Stomach (tissue), 9 donors: Measurements from ENCODE around the gene PROC. TPM values are rescaled to one million over a fixed set of nuclear protein-coding genes. Genes with fewer than 3 reads are reported as not detected.
A peak's percentile ranks its signal among the peaks of the same experiment; 100 is the strongest.

Experiments used
- DNase-seq, 2 donors: peaks; one replicate each; pipeline versions ENCODE4 v3.0.0 to v3.0.0-alpha.2; 2013 to 2019
- H3K27ac ChIP-seq, 5 donors: fragments of 200-600 bp in 4 of 5; sonication (generic) in 4 of 5; one replicate each; pipeline ENCODE4 v1.5.1; 2013 to 2019; ENCODE audit warnings: mild to moderate bottlenecking in 1 of 5, moderate library complexity in 1 of 5
- H3K27me3 ChIP-seq, 3 donors: fragments of 200-600 bp; sonication (generic); one replicate each; pipeline ENCODE4 v1.5.1; 2017 to 2019; ENCODE audit warnings: mixed run types in 1 of 3
- H3K36me3 ChIP-seq, 4 donors: fragments of 200-600 bp; sonication (generic); 1 replicate in 3 of 4; 2 replicates in 1 of 4; pipeline ENCODE4 v1.5.1; 2016 to 2019
- H3K4me1 ChIP-seq, 4 donors: fragments of 200-600 bp; sonication (generic); one replicate each; pipeline ENCODE4 v1.5.1; 2016 to 2019
- H3K4me3 ChIP-seq, 4 donors: fragments of 200-600 bp; sonication (generic) in 3 of 4; one replicate each; pipeline ENCODE4 v1.5.1; 2016 to 2019; ENCODE audit warnings: mild to moderate bottlenecking in 1 of 4
- H3K9me3 ChIP-seq, 4 donors: fragments of 200-600 bp; sonication (generic); one replicate each; pipeline ENCODE4 v1.5.1; 2016 to 2019
- EP300 ChIP-seq: sonication (generic); formaldehyde crosslinking; IDR thresholded peaks from one replicate; pipeline ENCODE4 v1.6.1; 2017; ENCODE audit warnings: antibody characterized with exemption
- POLR2A ChIP-seq, 4 donors: fragments of 450-650 bp; IDR thresholded peaks; one replicate each; pipeline ENCODE4 v1.6.1; 2016; ENCODE audit warnings: antibody characterized with exemption in 4 of 4, control low read depth in 2 of 4, mild to moderate bottlenecking in 1 of 4, moderate library complexity in 1 of 4
- POLR2AphosphoS5 ChIP-seq, 3 donors: sonication (generic); formaldehyde crosslinking; IDR thresholded peaks; one replicate each; pipeline ENCODE4 v1.6.1; 2016; ENCODE audit warnings: antibody characterized with exemption in 3 of 3
- WGBS, 5 donors: extraction: QIAGEN DNeasy Blood & Tissue Kit in 3 of 5; methylation state at CpG; one replicate each; pipeline versions ENCODE4 v1.1.5 to v1.1.7; 2013 to 2018; 5-methylcytosine and 5-hydroxymethylcytosine counted together
- intact Hi-C: fragments of 100-400 bp; cut with DNase I; formaldehyde crosslinking; loops from one replicate; pipeline ENCODE4 v1.15.1; 2023; ENCODE audit warnings: low total_unique reads
- polyA plus RNA-seq, 3 donors: library from polyadenylated mRNA; stranded (reverse); fragments of 200-250 nt; gene quantifications; one replicate each; pipeline ENCODE4 v1.2.3, GENCODE V29; 2013
- total RNA-seq, 5 donors: library from RNA; depleted of rRNA; stranded (reverse); fragments of >200 nt; gene quantifications; one replicate each; pipeline versions ENCODE4 v1.1.0 to v1.2.3, GENCODE V29; 2014 to 2016
- TF ChIP-seq, protein P1 (sequence below), 7 experiments: fragments of 450-650 bp in 4 of 7; fragments of 200-600 bp in 3 of 7; sonication (generic) in 3 of 7; IDR thresholded peaks; one replicate each; pipeline ENCODE4 v1.5.1; 2016 to 2019; ENCODE audit warnings: antibody characterized with exemption in 7 of 7, control low read depth in 2 of 7, mild to moderate bottlenecking in 1 of 7
- donor health status: healthy with polysubstance abuse.
- donor health status: Bipolar disorder and iron deficiency.
- donor health status: healthy.

Gene PROC
- total and polyA plus RNA-seq, 8 donors, result 1.2 to 6.8 (median 4.6) TPM; not detected in 1

DNA sequence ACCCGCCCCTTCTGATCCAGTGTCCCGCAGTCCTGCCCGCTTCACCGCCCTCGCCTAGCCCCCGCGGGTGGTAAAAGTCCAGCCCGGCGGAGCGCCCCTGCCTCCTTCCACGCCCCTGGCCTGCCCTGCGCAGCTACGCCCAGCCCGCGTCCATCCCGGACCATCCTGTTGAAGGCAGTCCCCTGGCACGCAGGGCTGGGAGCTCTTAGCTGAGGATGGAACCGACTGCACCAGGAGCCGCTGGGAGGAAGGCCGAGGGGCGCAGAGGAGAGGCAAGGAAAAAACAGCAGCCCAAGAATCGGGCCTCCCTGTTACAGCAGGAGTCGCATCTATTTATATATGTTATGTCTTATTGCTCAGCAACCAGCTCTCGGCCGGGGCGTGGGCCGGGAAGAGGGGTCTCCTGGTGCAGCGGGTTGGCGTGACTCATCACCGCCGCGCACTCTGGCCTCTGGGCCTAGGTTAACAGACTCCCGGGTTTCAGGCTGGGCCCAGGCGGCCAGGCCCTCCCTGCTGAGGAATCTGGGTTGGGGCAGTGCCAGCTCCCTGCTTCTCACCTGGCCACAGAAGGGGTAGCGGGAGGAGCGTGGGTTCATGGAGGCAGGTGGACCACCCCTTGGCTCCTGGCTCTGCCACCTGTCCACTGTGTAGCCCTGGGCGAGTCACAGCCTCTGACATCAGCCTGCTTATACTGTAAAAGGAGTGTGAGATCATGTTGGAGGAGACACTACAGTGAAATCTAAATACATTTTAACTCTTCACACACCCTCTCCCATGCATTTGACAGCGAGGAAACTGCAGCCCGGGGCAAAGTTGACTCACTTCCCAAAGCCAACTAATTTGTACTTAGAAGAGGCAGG is 17.1 kb upstream of the PROC start:
- no peaks in the 10 kb centered on the region for H3K9me3 ChIP-seq
- 34 to 52% (median 39%) methylated on average over 25 to 39 of the region's 39 CpGs for WGBS, 5 donors
- peak overlapping the region in 2 of 4 donors; percentile 7 to 9 for H3K4me3 ChIP-seq
- DNase-seq, result peak; percentile 65 to 80
- TF ChIP-seq EP300, result no peak
- no peak for TF ChIP-seq POLR2A (IDR thresholded peaks at IDR 0.05)
- TF ChIP-seq, protein P1, sequence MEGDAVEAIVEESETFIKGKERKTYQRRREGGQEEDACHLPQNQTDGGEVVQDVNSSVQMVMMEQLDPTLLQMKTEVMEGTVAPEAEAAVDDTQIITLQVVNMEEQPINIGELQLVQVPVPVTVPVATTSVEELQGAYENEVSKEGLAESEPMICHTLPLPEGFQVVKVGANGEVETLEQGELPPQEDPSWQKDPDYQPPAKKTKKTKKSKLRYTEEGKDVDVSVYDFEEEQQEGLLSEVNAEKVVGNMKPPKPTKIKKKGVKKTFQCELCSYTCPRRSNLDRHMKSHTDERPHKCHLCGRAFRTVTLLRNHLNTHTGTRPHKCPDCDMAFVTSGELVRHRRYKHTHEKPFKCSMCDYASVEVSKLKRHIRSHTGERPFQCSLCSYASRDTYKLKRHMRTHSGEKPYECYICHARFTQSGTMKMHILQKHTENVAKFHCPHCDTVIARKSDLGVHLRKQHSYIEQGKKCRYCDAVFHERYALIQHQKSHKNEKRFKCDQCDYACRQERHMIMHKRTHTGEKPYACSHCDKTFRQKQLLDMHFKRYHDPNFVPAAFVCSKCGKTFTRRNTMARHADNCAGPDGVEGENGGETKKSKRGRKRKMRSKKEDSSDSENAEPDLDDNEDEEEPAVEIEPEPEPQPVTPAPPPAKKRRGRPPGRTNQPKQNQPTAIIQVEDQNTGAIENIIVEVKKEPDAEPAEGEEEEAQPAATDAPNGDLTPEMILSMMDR (IDR thresholded peaks at IDR 0.05), result no peak
- no peak for TF ChIP-seq POLR2AphosphoS5 (IDR thresholded peaks at IDR 0.05)
- H3K36me3 ChIP-seq, result no peaks in the 10 kb centered on the region
- intact Hi-C loops, result no loop called here
- peak overlapping the region in 2 of 5 donors; percentile 7 to 73 for H3K27ac ChIP-seq
- H3K4me1 ChIP-seq, result peaks cover 15 to 46% (median 19%) of the 10 kb centered on the region in 4 donors
- no peaks in the 10 kb centered on the region for H3K27me3 ChIP-seq

DNA sequence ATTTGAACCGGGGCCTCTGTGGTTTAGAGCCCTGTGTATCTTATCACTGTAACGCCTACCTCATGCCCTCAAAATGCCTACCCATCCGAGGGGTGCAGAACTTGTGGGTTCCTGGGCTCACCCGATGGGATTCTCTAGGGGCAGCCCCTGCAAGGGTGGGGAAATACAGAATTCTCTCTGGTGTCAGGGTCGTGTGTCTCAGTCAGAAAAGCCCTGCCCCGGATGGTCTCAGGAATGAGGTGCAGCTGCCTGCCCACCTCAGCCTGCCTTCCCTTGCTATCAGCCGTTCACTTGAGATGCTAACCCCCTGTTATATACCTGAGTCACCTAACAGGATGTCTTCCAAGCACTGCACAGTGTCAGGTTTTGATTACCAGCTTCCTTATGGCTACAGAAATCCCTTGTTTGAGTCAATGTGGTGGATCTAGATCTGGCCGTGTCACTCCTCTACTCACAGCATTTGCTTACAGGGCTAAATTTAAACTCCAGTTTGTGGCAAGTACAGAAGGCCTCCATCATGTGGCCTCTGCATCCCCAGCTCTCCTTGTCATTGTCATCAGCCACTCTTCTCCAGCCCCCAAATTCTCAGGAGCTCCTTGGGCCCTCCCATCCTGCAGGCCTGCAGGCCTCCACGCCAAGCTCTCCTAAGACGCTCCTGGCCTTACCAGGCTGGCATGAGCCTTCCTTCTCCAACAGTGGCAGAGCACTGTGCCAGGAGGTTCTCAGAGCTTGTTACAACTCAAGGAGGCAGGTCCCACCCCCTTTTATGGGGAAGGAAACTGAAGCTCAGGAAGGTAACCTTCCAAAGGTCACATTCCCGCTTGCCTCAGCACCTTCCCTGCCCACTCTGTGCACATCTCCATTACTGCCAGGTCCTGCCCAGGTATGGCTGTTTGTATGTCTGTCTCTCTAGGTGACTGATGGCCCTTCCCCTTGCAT is 16.2 kb upstream of the PROC start:
- no peak for DNase-seq
- Histone ChIP-seq H3K4me1 (peaks cover 15 to 46% (median 19%) of the 10 kb centered on the region in 4 donors), H3K36me3 (no peaks in the 10 kb centered on the region), H3K9me3 (no peaks in the 10 kb centered on the region), H3K4me3 (no peak overlapping the region), H3K27me3 (no peaks in the 10 kb centered on the region), H3K27ac (peak overlapping the region in 1 of 5 donors; percentile 73)
- WGBS, 5 donors, result 71 to 83% (median 73%) methylated on average over 9 to 11 of the region's 11 CpGs
- TF ChIP-seq EP300, result no peak
- TF ChIP-seq POLR2A (IDR thresholded peaks at IDR 0.05), result no peak
- TF ChIP-seq, protein P1 (IDR thresholded peaks at IDR 0.05), result no peak
- no peak for TF ChIP-seq POLR2AphosphoS5 (IDR thresholded peaks at IDR 0.05)
- intact Hi-C loops, result no loop called here

DNA sequence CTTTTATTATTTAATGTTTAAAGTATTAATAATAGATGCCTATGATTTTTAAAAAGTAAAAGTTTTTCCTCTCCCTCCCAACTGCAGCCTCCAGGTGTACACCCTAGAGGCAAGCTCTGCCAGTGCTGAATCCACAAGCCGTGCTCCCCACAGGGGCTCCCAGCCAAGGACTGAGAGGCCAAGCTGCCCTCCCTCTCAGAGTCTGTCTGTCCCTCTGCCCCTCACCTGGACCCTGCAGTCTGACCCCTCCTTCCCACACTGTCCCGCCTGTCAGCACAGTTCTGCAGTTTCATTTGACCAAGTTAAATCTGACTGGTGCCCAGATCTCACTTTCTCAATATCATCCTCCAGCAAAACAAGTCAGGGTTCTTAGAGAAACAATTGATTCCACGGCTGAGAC is 14.8 kb upstream of the PROC start:
- intact Hi-C loops, result no loop called here
- Histone ChIP-seq H3K36me3 (no peaks in the 10 kb centered on the region), H3K27ac (no peak overlapping the region), H3K4me1 (peaks cover 14 to 47% (median 22%) of the 10 kb centered on the region in 4 donors), H3K27me3 (no peaks in the 10 kb centered on the region), H3K9me3 (no peaks in the 10 kb centered on the region), H3K4me3 (no peak overlapping the region)
- no peak for DNase-seq
- WGBS, 5 donors, result 75 to 81% (median 79%) methylated on average over 3 of the region's 3 CpGs
- TF ChIP-seq POLR2A (IDR thresholded peaks at IDR 0.05) (no peak), EP300 (no peak), POLR2AphosphoS5 (IDR thresholded peaks at IDR 0.05) (no peak)
- TF ChIP-seq, protein P1 (IDR thresholded peaks at IDR 0.05), result no peak
